A673 (cell line): ENCODE data around the gene TOP2B. TPM values are rescaled to one million over a fixed set of nuclear protein-coding genes. Genes with fewer than 3 reads are reported as not detected.

Source experiments
- BruUV-seq: library from RNA; stranded (reverse); fragments of 400-500 nt; replicated peaks from 2 replicates; lab custom pipeline; 2021; lab: Mats Ljungman, UMichigan
- CTCF ChIA-PET: fragments of 300-600 bp; sonication (Branson Sonifier 250); formaldehyde crosslinking; loops from one replicate; lab custom pipeline; 2022; ENCODE audit warnings: antibody characterized with exemption; lab: Charles Lee
- POLR2A ChIA-PET: fragments of 300-600 bp; sonication (Branson Sonifier 250); formaldehyde crosslinking; loops from one replicate; lab custom pipeline; 2022; ENCODE audit warnings: antibody characterized with exemption; ENCODE audit not compliant: low non-redundant PET; lab: Charles Lee
- DNase-seq: peaks from one replicate; pipeline ENCODE4 v3.0.0-alpha.2; 2015; ENCODE audit warnings: low spot score
- H3K27ac ChIP-seq: fragments of 200-600 bp; sonication (generic); 2 replicates; pipeline ENCODE4 v1.5.1; 2016; ENCODE audit warnings: mixed run types, low read depth, mild to moderate bottlenecking, mixed read lengths, antibody characterized with exemption, low read length; ENCODE audit not compliant: poor library complexity, severe bottlenecking
- H3K27me3 ChIP-seq: fragments of 200-600 bp; sonication (generic); replicated peaks from 2 replicates; pipeline ENCODE4 v1.6.1; 2017; ENCODE audit warnings: mixed run types, low read depth, mild to moderate bottlenecking, mixed read lengths, antibody characterized with exemption, low read length; ENCODE audit not compliant: insufficient read depth, poor library complexity
- H3K36me3 ChIP-seq: fragments of 200-600 bp; sonication (generic); 2 replicates; pipeline ENCODE4 v1.6.1; 2016; ENCODE audit warnings: mixed run types, mild to moderate bottlenecking, mixed read lengths, antibody characterized with exemption, low read length; ENCODE audit not compliant: insufficient read depth, poor library complexity, severe bottlenecking
- H3K4me1 ChIP-seq: fragments of 200-600 bp; sonication (generic); 2 replicates; pipeline ENCODE4 v1.6.1; 2017; ENCODE audit warnings: mixed run types, mild to moderate bottlenecking, mixed read lengths, antibody characterized with exemption, low read length; ENCODE audit not compliant: insufficient read depth, poor library complexity, severe bottlenecking
- H3K4me3 ChIP-seq: fragments of 200-600 bp; sonication (generic); 2 replicates; pipeline ENCODE4 v1.5.1; 2016; ENCODE audit warnings: low read depth, mixed run types, mild to moderate bottlenecking, mixed read lengths, low read length; ENCODE audit not compliant: poor library complexity, severe bottlenecking
- H3K9me3 ChIP-seq: fragments of 200-600 bp; sonication (generic); 2 replicates; pipeline ENCODE4 v1.6.1; 2016; ENCODE audit warnings: mixed run types, low read depth, mild to moderate bottlenecking, mixed read lengths, antibody characterized with exemption, low read length; ENCODE audit not compliant: poor library complexity, severe bottlenecking
- CTCF ChIP-seq: fragments of 300-800, 200-600 bp; sonication (generic); conservative IDR thresholded peaks from 2 replicates; pipeline ENCODE4 v1.5.1; 2017; ENCODE audit warnings: low read depth, mild to moderate bottlenecking, antibody characterized with exemption, low read length, moderate library complexity, mixed read lengths
- EZH2 ChIP-seq: fragments of 200-600 bp; sonication (generic); IDR thresholded peaks from 2 replicates; pipeline ENCODE4 v1.6.1; 2017; ENCODE audit warnings: borderline replicate concordance, low read depth, mild to moderate bottlenecking, mixed read lengths, antibody characterized with exemption, low read length; ENCODE audit not compliant: poor library complexity, severe bottlenecking
- intact Hi-C: fragments of 100-400 bp; cut with micrococcal nuclease; formaldehyde crosslinking; loops from one replicate; pipeline ENCODE4 v1.10.0; 2022; ENCODE audit not compliant: unreplicated experiment
- total RNA-seq: library from RNA; stranded (reverse); gene quantifications from 2 replicates; pipeline ENCODE4 v1.2.3, GENCODE V29; 2021

Gene TOP2B
- total RNA-seq, 1 experiment from 2014 or later, result 154 TPM

- ChIA-PET CTCF (no interaction called here), POLR2A (no interaction called here)
- Histone ChIP-seq H3K9me3 (peaks cover 17% of the 10 kb centered on the region), H3K4me1 (peaks cover 4% of the 10 kb centered on the region), H3K27me3 (no peaks in the 10 kb centered on the region), H3K27ac (no peak overlapping the region), H3K36me3 (no peaks in the 10 kb centered on the region), H3K4me3 (no peak overlapping the region)
- BruUV-seq, result no TSS peak
- intact Hi-C loops, result no loop called here
- no peak for TF ChIP-seq EZH2
- TF ChIP-seq CTCF, result no peak
- no peak for DNase-seq
These were observed 11.4 kb downstream of the TOP2B start for GRCh38 chr3:25653322-25653721.

GRCh38 chr3:25652921-25653320, 11.8 kb downstream of the TOP2B start:
- intact Hi-C loops, result no loop called here
- peaks cover 4% of the 10 kb centered on the region for H3K4me1 ChIP-seq
- TF ChIP-seq EZH2 (no peak), CTCF (no peak)
- ChIA-PET POLR2A (no interaction called here), CTCF (no interaction called here)
- BruUV-seq, result no TSS peak
- H3K9me3 ChIP-seq, result peaks cover 17% of the 10 kb centered on the region
- no peak overlapping the region for H3K4me3 ChIP-seq
- H3K27me3 ChIP-seq, result no peaks in the 10 kb centered on the region
- no peak for DNase-seq
- H3K36me3 ChIP-seq, result no peaks in the 10 kb centered on the region
- H3K27ac ChIP-seq, result no peak overlapping the region

GRCh38 chr3:25648925-25649830, 15.5 kb downstream of the TOP2B start:
- no TSS peak for BruUV-seq
- ChIA-PET POLR2A (interaction anchor here (0.6 kb wide), 1 partner anchor 182 kb away, joined by 3 read pairs; no protein-coding TSS in a partner anchor), CTCF (interaction anchor here (0.7 to 1.7 kb wide), 4 partner anchors 182 to 208 kb away, joined by 3 to 9 read pairs (median 8); no protein-coding TSS in a partner anchor)
- TF ChIP-seq EZH2 (no peak), CTCF (no peak)
- H3K27me3 ChIP-seq, result no peaks in the 10 kb centered on the region
- DNase-seq, result no peak
- no peaks in the 10 kb centered on the region for H3K36me3 ChIP-seq
- intact Hi-C loops, result loop anchor here (1.0 to 5.0 kb wide), 5 partner anchors 182 to 1063 kb away; no protein-coding TSS in a partner anchor
- H3K27ac ChIP-seq, result no peak overlapping the region
- H3K4me3 ChIP-seq, result no peak overlapping the region
- no peaks in the 10 kb centered on the region for H3K4me1 ChIP-seq
- peaks cover 17% of the 10 kb centered on the region for H3K9me3 ChIP-seq
